CD8-positive, alpha-beta memory T cell (primary cell): Measurements from ENCODE around the gene SEC11A. TPM values are rescaled to one million over a fixed set of nuclear protein-coding genes. Genes with fewer than 3 reads are reported as not detected.
"Not testable (repeated sequence)": the region's sequence is repeated elsewhere in the genome, so short reads cannot be mapped to it uniquely, and the experiment has no call there.

Source experiments
- CTCF ChIA-PET: fragments of 350-600 bp; sonication (Branson Sonifier 250); formaldehyde crosslinking; loops from one replicate; lab custom pipeline; 2021; ENCODE audit warnings: antibody characterized with exemption; lab: Charles Lee
- POLR2A ChIA-PET: fragments of 350-600 bp; sonication (Branson Sonifier 250); formaldehyde crosslinking; loops from one replicate; lab custom pipeline; 2021; ENCODE audit warnings: antibody characterized with exemption; lab: Charles Lee
- DNase-seq, 5 donors: peaks; one replicate each; pipeline versions ENCODE4 v3.0.0 to v3.0.0-alpha.2; 2020 to 2022; ENCODE audit warnings: mixed read lengths in 1 of 5
- H3K27ac ChIP-seq: one replicate; pipeline ENCODE4 v1.7.0; 2013; ENCODE audit warnings: low read depth, mild to moderate bottlenecking, low read length, moderate library complexity
- H3K27me3 ChIP-seq: 2 replicates; pipeline ENCODE4 v1.7.0; 2013; ENCODE audit warnings: low read length, mild to moderate bottlenecking; ENCODE audit not compliant: insufficient read depth, poor library complexity, severe bottlenecking
- H3K36me3 ChIP-seq: 2 replicates; pipeline ENCODE4 v1.7.0; 2013; ENCODE audit warnings: mild to moderate bottlenecking, low read length, moderate library complexity; ENCODE audit not compliant: insufficient read depth
- H3K4me1 ChIP-seq: 2 replicates; pipeline ENCODE4 v1.7.0; 2013; ENCODE audit warnings: mild to moderate bottlenecking, low read length, moderate library complexity; ENCODE audit not compliant: insufficient read depth
- H3K4me3 ChIP-seq: 2 replicates; pipeline ENCODE4 v1.7.0; 2013; ENCODE audit warnings: mild to moderate bottlenecking, low read length
- H3K9me3 ChIP-seq: 2 replicates; pipeline ENCODE4 v1.7.0; 2013; ENCODE audit warnings: mild to moderate bottlenecking, low read length
- H3K27ac Mint-ChIP-seq, 8 donors: one replicate each; pipeline ENCODE4 v1.8.0; 2020 to 2021; ENCODE audit warnings: mixed read lengths in 8 of 8, mild to moderate bottlenecking in 6 of 8, inconsistent platforms in 3 of 8, moderate library complexity in 3 of 8
- H3K27me3 Mint-ChIP-seq, 2 donors: one replicate each; pipeline ENCODE4 v1.8.0; 2020 to 2021; ENCODE audit warnings: mixed read lengths in 2 of 2, mild to moderate bottlenecking in 1 of 2, moderate library complexity in 1 of 2
- H3K36me3 Mint-ChIP-seq, 3 donors: one replicate each; pipeline ENCODE4 v1.8.0; 2020 to 2021; ENCODE audit warnings: mixed read lengths in 3 of 3, inconsistent platforms in 1 of 3, mild to moderate bottlenecking in 1 of 3
- H3K4me1 Mint-ChIP-seq, 3 donors: one replicate each; pipeline ENCODE4 v1.8.0; 2020 to 2021; ENCODE audit warnings: mixed read lengths in 3 of 3, inconsistent platforms in 1 of 3, mild to moderate bottlenecking in 1 of 3
- H3K4me3 Mint-ChIP-seq, 7 donors: one replicate each; pipeline ENCODE4 v1.8.0; 2020 to 2021; ENCODE audit warnings: mixed read lengths in 7 of 7, mild to moderate bottlenecking in 6 of 7, moderate library complexity in 4 of 7, inconsistent platforms in 2 of 7
- H3K9me3 Mint-ChIP-seq, 5 donors: one replicate each; pipeline ENCODE4 v1.8.0; 2020 to 2022; ENCODE audit warnings: mixed read lengths in 5 of 5, mild to moderate bottlenecking in 3 of 5, moderate library complexity in 2 of 5, inconsistent platforms in 1 of 5
- polyA plus RNA-seq: library from polyadenylated mRNA; unstranded; fragments of 300-500 nt; fragmentation: Illumina TruSeq; gene quantifications from one replicate; pipeline ENCODE4 v1.2.3, GENCODE V29; 2021
- total RNA-seq, 2 experiments: library from RNA; stranded (reverse); gene quantifications; one replicate each; pipeline ENCODE4 v1.2.3, GENCODE V29; 2021

The SEC11A gene
- total and polyA plus RNA-seq, 3 experiments from 2014 or later = 132 to 134 (median 133) TPM

DNA sequence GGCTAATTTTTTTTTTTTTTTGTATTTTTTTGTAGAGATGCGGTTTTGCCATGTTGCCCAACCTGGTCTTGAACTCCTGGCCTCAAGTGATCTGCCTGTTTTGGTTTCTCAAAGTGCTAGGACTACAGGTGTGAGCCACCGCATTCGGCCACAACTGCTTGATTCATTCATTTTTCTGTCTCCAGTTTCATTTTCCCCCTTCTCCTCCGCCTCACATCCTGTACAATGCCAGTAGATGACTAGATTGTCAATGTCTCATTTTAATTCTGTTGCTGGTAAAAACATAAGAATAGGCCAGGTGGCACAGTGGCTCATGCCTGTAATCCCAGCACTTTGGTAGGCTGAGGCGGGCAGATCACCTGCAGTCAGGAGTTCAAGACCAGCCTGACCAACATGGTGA, 20.4 kb upstream of the SEC11A start:
- Mint-ChIP-seq H3K4me1 (peaks cover 37 to 55% (median 51%) of the 10 kb centered on the region in 3 donors), H3K27me3 (no peaks in the 10 kb centered on the region), H3K36me3 (no peaks in the 10 kb centered on the region), H3K27ac (peak overlapping the region; percentile 40 to 99 (median 81)), H3K4me3 (peak overlapping the region; percentile 11 to 72 (median 51)), H3K9me3 (no peaks in the 10 kb centered on the region)
- Histone ChIP-seq H3K4me3 (no peak overlapping the region), H3K4me1 (peaks cover 53% of the 10 kb centered on the region), H3K27me3 (no peaks in the 10 kb centered on the region), H3K27ac (peak overlapping the region; percentile 57), H3K36me3 (no peaks in the 10 kb centered on the region), H3K9me3 (no peaks in the 10 kb centered on the region)
- ChIA-PET POLR2A (interaction anchor here (0.6 to 4.2 kb wide), 6 partner anchors 10 to 33 kb away, joined by 3 to 72 read pairs (median 40); partner anchors contain the start of gene SEC11A), CTCF (interaction anchor here (1.3 to 2.6 kb wide), 8 partner anchors 11 to 81 kb away, joined by 3 to 27 read pairs (median 14); partner anchors contain the start of genes NMB, SEC11A and WDR73)
- DNase-seq = peak; percentile 33 to 77 (median 57)

DNA sequence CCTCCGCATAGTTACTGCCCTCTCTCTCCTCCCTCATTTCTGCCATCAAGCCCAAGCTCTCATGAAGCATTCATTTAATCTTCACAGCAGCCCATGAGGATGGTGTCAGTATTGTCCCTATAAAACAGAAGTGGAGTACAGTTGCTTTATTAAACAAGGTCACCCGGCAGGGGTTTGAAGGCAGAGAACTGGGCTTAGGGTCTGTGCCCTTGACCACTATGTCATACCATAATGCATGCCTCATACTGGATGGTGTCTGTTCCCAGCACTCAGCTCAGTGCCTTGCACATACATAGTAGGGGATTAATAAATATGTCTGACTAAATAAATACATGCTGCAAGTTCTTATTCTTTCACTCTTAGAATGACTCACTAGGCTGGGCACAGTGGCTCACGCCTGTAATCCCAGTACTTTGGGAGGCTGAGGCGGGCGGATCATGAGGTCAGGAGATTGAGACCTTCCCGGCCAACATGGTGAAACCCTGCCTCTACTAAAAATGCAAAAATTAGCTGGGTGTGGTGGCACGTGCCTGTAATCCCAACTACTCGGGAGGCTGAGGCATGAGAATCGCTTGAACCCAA, 19.6 kb upstream of the SEC11A start:
- H3K36me3 ChIP-seq, H3K9me3 Mint-ChIP-seq, H3K9me3 ChIP-seq, H3K27me3 ChIP-seq, H3K36me3 Mint-ChIP-seq, H3K27me3 Mint-ChIP-seq: not testable (repeated sequence)
- peak overlapping the region; percentile 49 for H3K4me3 ChIP-seq
- peaks cover 37 to 52% (median 46%) of the 10 kb centered on the region in 3 donors for H3K4me1 Mint-ChIP-seq
- POLR2A ChIA-PET = interaction anchor here (0.6 to 4.2 kb wide), 9 partner anchors 11 to 841 kb away, joined by 3 to 72 read pairs (median 6); partner anchors contain the start of genes SEC11A and WDR73
- peak overlapping the region; percentile 57 for H3K27ac ChIP-seq
- CTCF ChIA-PET = interaction anchor here (0.9 to 2.6 kb wide), 10 partner anchors 11 to 81 kb away, joined by 3 to 27 read pairs (median 11); partner anchors contain the start of genes NMB, SEC11A and WDR73
- H3K4me1 ChIP-seq = peaks cover 53% of the 10 kb centered on the region
- H3K4me3 Mint-ChIP-seq = peak overlapping the region; percentile 69 to 93 (median 83)
- peak in 1 of 5 donors; percentile 49 for DNase-seq
- peak overlapping the region; percentile 81 to 99 (median 90) for H3K27ac Mint-ChIP-seq

DNA sequence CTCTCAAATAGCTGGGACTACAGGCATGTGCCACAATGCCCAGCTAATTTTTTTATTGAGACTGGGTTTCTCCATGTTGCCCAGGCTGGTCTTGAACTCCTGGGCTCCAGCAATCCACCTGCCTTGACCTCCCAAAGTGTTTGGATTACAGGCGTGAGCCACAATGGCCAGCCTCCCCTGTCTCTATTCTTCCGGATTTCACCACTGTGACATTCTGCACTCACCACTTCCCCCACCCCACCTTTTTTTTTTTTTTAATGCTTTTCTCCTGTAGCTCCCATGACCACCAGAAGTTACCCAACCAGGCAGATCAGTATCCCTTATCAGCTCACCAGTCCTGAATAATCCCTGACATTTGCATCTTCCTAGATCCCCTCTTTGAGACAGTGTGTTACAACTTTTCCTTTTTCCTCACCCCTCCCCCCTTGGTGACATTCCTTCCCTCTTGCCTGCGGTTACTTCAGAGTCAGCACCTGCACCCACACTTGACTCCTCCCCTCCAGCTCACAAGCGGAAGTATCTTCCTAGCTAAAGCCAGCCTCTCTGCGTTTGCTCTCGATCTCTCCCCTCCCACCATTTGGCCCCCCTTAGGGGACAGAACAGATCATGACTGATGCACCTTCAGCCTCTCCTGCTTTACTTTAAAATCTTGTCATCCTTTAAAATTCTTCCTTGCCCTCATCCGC, 19.0 kb upstream of the SEC11A start:
- ChIA-PET CTCF (interaction anchor here (0.8 to 2.6 kb wide), 11 partner anchors 11 to 80 kb away, joined by 3 to 27 read pairs (median 11); partner anchors contain the start of genes NMB, SEC11A and WDR73), POLR2A (interaction anchor here (0.6 to 4.2 kb wide), 10 partner anchors 11 to 136 kb away, joined by 3 to 72 read pairs (median 6); partner anchors contain the start of genes NMB, SEC11A and WDR73)
- Histone ChIP-seq H3K27me3 (no peaks in the 10 kb centered on the region), H3K9me3 (no peaks in the 10 kb centered on the region), H3K4me1 (peaks cover 53% of the 10 kb centered on the region), H3K27ac (peak overlapping the region; percentile 57), H3K4me3 (peak overlapping the region; percentile 49), H3K36me3 (no peaks in the 10 kb centered on the region)
- no peaks in the 10 kb centered on the region for H3K27me3 Mint-ChIP-seq
- peak overlapping the region; percentile 69 to 93 (median 83) for H3K4me3 Mint-ChIP-seq
- no peaks in the 10 kb centered on the region for H3K9me3 Mint-ChIP-seq
- peak; percentile 40 to 82 (median 67) for DNase-seq
- peak overlapping the region; percentile 81 to 99 (median 90) for H3K27ac Mint-ChIP-seq
- H3K4me1 Mint-ChIP-seq = peaks cover 37 to 52% (median 46%) of the 10 kb centered on the region in 3 donors
- no peaks in the 10 kb centered on the region for H3K36me3 Mint-ChIP-seq

DNA sequence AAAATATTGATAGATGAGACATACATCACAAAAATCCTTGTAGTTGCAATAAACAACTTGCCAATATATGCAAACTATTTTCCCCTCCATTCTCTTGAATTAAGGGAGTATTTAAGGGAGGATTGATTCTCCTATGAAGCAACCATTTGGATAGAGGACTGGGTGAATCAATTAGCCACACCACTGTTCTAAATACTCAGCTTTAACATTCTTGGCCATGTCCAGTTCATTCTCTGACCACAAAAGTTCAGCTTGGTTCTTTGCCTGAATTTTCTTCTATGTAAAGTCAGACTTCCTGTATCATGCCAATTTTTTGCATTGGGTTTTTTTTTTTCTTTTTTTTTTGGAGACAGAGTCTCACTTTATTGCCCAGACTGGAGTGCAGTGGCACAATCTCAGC, 15.8 kb upstream of the SEC11A start:
- no peak overlapping the region for H3K4me3 ChIP-seq
- H3K36me3 ChIP-seq = no peaks in the 10 kb centered on the region
- no peaks in the 10 kb centered on the region for H3K27me3 ChIP-seq
- no peaks in the 10 kb centered on the region for H3K9me3 Mint-ChIP-seq
- no peaks in the 10 kb centered on the region for H3K27me3 Mint-ChIP-seq
- ChIA-PET POLR2A (interaction anchor here (1.2 kb wide), 1 partner anchor 16 kb away, joined by 3 read pairs; the partner anchor contains the start of gene SEC11A), CTCF (interaction anchor here (1.0 to 1.1 kb wide), 3 partner anchors 10 to 83 kb away, joined by 3 read pairs; no protein-coding TSS in a partner anchor)
- peaks cover 44% of the 10 kb centered on the region for H3K4me1 ChIP-seq
- H3K27ac Mint-ChIP-seq = no peak overlapping the region
- DNase-seq = no peak
- H3K27ac ChIP-seq = no peak overlapping the region
- no peaks in the 10 kb centered on the region for H3K36me3 Mint-ChIP-seq
- H3K9me3 ChIP-seq = no peaks in the 10 kb centered on the region
- H3K4me1 Mint-ChIP-seq = peaks cover 51 to 65% (median 53%) of the 10 kb centered on the region in 3 donors
- no peak overlapping the region for H3K4me3 Mint-ChIP-seq

DNA sequence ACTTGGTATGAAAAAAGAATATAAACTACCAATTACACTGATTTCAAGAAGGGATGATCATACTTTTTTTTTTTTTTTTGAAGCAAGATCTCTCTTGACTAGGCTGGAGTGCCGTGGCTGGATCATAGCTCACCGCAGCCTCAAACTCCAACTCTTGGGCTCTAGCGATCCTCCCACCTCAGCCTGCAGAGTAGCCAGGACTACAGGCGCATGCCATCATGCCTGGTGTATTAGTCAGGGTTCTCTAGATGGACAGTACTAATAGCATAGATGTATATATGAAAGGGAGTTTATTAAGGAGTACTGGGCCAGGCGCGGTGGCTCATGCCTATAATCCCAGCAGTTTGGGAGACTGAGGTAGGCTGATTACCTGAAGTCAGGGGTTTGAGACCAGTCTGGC, 11.5 kb upstream of the SEC11A start:
- Mint-ChIP-seq H3K27me3 (no peaks in the 10 kb centered on the region), H3K27ac (no peak overlapping the region), H3K36me3 (no peaks in the 10 kb centered on the region), H3K4me1 (peaks cover 38 to 58% (median 39%) of the 10 kb centered on the region in 3 donors), H3K9me3 (no peaks in the 10 kb centered on the region), H3K4me3 (no peak overlapping the region)
- no peak for DNase-seq
- ChIA-PET CTCF (interaction anchor here (1.0 kb wide), 1 partner anchor 18 kb away, joined by 3 read pairs; no protein-coding TSS in a partner anchor), POLR2A (interaction anchor here (1.4 kb wide), 1 partner anchor 20 kb away, joined by 4 read pairs; no protein-coding TSS in a partner anchor)
- no peak overlapping the region for H3K4me3 ChIP-seq
- H3K9me3 ChIP-seq = no peaks in the 10 kb centered on the region
- no peak overlapping the region for H3K27ac ChIP-seq
- H3K27me3 ChIP-seq = no peaks in the 10 kb centered on the region
- no peaks in the 10 kb centered on the region for H3K36me3 ChIP-seq
- peaks cover 40% of the 10 kb centered on the region for H3K4me1 ChIP-seq

DNA sequence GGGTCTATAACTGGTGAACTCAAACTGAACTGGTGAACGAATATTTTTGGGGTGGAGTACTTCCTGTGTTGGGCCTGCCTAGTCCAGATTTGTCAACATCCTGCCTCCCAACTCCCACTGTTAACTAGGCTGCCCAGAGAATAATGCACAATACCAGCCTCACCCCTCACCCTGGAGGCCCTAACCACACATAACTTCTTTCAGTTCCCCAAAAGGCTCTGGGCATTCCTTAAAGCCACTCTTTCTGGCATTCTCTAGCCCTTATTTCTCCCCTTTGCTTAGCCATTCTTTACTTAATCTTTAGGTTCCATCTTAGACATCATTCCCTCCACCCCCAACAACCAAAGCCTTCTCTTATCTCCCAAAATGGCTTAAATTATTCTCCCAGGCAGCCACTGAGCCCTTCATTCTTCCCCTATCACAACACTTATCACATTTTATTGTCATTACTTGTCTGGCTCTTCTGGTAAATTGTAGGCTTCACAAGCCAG, 9.1 kb upstream of the SEC11A start:
- H3K4me3 ChIP-seq = peak overlapping the region; percentile 57
- H3K4me1 Mint-ChIP-seq = peaks cover 54 to 74% (median 54%) of the 10 kb centered on the region in 3 donors
- peak overlapping the region; percentile 30 to 92 (median 84) for H3K27ac Mint-ChIP-seq
- no peaks in the 10 kb centered on the region for H3K36me3 Mint-ChIP-seq
- no peaks in the 10 kb centered on the region for H3K27me3 ChIP-seq
- H3K9me3 ChIP-seq = no peaks in the 10 kb centered on the region
- H3K36me3 ChIP-seq = no peaks in the 10 kb centered on the region
- H3K4me3 Mint-ChIP-seq = peak overlapping the region; percentile 22 to 86 (median 76)
- no peaks in the 10 kb centered on the region for H3K27me3 Mint-ChIP-seq
- ChIA-PET POLR2A (interaction anchor here (0.5 to 6.2 kb wide), 5 partner anchors 9 to 24 kb away, joined by 5 to 54 read pairs (median 9); partner anchors contain the start of gene SEC11A), CTCF (interaction anchor here (0.9 to 3.6 kb wide), 4 partner anchors 9 to 22 kb away, joined by 4 to 15 read pairs (median 7); partner anchors contain the start of gene SEC11A)
- no peaks in the 10 kb centered on the region for H3K9me3 Mint-ChIP-seq
- DNase-seq = peak in 2 of 5 donors; percentile 30 to 31
- peak overlapping the region; percentile 40 for H3K27ac ChIP-seq
- peaks cover 48% of the 10 kb centered on the region for H3K4me1 ChIP-seq

DNA sequence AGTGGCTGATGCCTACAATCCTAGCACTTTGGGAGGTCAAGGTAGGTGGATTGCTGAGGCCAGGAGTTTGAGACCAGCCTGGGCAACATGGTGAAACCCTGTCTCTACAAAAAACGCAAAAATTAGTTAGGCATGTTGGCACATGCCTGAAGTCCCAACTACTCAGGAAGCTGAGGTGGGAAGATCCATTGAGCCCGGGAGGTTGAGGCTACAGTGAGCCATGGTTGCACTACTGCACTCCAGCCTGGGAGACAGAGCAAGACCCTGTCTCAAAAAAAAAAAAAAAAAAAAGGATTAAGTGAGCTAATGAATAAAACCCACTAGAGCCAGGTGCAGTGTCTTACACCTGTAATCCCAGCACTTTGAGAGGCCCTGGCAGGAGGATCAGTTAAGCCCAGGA, 6.7 kb upstream of the SEC11A start:
- no peaks in the 10 kb centered on the region for H3K36me3 Mint-ChIP-seq
- no peaks in the 10 kb centered on the region for H3K27me3 Mint-ChIP-seq
- Histone ChIP-seq H3K9me3 (no peaks in the 10 kb centered on the region), H3K4me3 (no peak overlapping the region), H3K27me3 (no peaks in the 10 kb centered on the region), H3K4me1 (peaks cover 54% of the 10 kb centered on the region), H3K27ac (no peak overlapping the region), H3K36me3 (no peaks in the 10 kb centered on the region)
- no peaks in the 10 kb centered on the region for H3K9me3 Mint-ChIP-seq
- H3K4me3 Mint-ChIP-seq = no peak overlapping the region
- no peak overlapping the region for H3K27ac Mint-ChIP-seq
- ChIA-PET CTCF (interaction anchor here (3.6 kb wide), 1 partner anchor 13 kb away, joined by 15 read pairs; no protein-coding TSS in a partner anchor), POLR2A (interaction anchor here (1.0 to 6.2 kb wide), 2 partner anchors 12 to 25 kb away, joined by 3 to 54 read pairs; no protein-coding TSS in a partner anchor)
- DNase-seq = no peak
- peaks cover 45 to 71% (median 49%) of the 10 kb centered on the region in 3 donors for H3K4me1 Mint-ChIP-seq
